22Rv1 (cell line): ENCODE results near the gene SDK1.

ENCODE experiments used
- ZFX ChIP-seq: fragments of 450-650 bp; IDR thresholded peaks from 2 replicates; pipeline ENCODE4 v1.6.1; 2017; ENCODE audit warnings: antibody characterized with exemption, borderline replicate concordance
- TF ChIP-seq, protein P1 (sequence below): fragments of 450-650 bp; IDR thresholded peaks from 2 replicates; pipeline ENCODE4 v1.5.1; 2017; ENCODE audit warnings: mild to moderate bottlenecking

DNA sequence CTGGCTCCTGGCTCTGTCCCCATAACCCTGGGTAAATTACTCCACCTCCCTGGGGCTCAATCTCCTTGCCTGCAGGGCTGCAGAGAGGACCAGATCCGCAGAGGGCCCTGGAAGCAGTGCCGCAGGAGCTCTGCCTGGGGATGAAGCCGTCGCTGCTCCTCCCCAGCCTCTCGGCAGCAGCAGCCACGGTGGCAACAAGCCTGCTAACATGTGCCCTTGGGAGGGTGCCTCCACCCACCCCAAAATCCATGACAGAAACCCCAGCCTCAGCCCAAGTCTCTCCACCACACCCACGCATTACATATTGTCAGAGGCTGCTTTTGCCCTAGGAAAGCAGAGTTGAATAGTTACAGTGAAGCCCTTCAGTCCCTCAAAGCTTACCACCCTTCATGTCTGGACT, 894.6 kb downstream of the SDK1 start:
- TF ChIP-seq, protein P1, sequence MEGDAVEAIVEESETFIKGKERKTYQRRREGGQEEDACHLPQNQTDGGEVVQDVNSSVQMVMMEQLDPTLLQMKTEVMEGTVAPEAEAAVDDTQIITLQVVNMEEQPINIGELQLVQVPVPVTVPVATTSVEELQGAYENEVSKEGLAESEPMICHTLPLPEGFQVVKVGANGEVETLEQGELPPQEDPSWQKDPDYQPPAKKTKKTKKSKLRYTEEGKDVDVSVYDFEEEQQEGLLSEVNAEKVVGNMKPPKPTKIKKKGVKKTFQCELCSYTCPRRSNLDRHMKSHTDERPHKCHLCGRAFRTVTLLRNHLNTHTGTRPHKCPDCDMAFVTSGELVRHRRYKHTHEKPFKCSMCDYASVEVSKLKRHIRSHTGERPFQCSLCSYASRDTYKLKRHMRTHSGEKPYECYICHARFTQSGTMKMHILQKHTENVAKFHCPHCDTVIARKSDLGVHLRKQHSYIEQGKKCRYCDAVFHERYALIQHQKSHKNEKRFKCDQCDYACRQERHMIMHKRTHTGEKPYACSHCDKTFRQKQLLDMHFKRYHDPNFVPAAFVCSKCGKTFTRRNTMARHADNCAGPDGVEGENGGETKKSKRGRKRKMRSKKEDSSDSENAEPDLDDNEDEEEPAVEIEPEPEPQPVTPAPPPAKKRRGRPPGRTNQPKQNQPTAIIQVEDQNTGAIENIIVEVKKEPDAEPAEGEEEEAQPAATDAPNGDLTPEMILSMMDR = no peak
- no peak for TF ChIP-seq ZFX
